ENCODE measurements around the gene CBX4.

CBX4 gene

GRCh38 chr17:79832218-79833109 lies 6.8 kb downstream of the CBX4 start:
- Histone ChIP-seq H3K4me1 (ENCODE audit: low read depth, poor library complexity, severe bottlenecking) (peaks cover 19% of the 10 kb centered on the region), H2AFZ (ENCODE audit: low read depth) (no peak overlapping the region), H4K20me1 (ENCODE audit: insufficient read depth) (no peaks in the 10 kb centered on the region), H3K4me2 (no peak overlapping the region), H3K9ac (no peak overlapping the region), H3K36me3 (ENCODE audit: insufficient read depth) (no peaks in the 10 kb centered on the region), H3K4me3 (IDR thresholded peaks at IDR 0.05; ENCODE audit: insufficient read depth, low read depth, low read length) (no peak overlapping the region), H3K27ac (no peak overlapping the region), H3K27me3 (ENCODE audit: insufficient read depth, low read depth) (no peaks in the 10 kb centered on the region), H3K79me2 (ENCODE audit: insufficient read depth, low read depth) (peaks cover 20% of the 10 kb centered on the region)
- no peak for TF ChIP-seq CTCF (conservative IDR thresholded peaks at IDR 0.05; ENCODE audit: low read depth, low read length)

GRCh38 chr17:79831265-79832217 lies 7.7 kb downstream of the CBX4 start:
- no peak for TF ChIP-seq CTCF (conservative IDR thresholded peaks at IDR 0.05; ENCODE audit: low read depth, low read length)
- Histone ChIP-seq H2AFZ (ENCODE audit: low read depth) (no peak overlapping the region), H4K20me1 (ENCODE audit: insufficient read depth) (no peaks in the 10 kb centered on the region), H3K4me3 (IDR thresholded peaks at IDR 0.05; ENCODE audit: insufficient read depth, low read depth, low read length) (no peak overlapping the region), H3K27ac (no peak overlapping the region), H3K36me3 (ENCODE audit: insufficient read depth) (no peaks in the 10 kb centered on the region), H3K79me2 (ENCODE audit: insufficient read depth, low read depth) (peaks cover 19% of the 10 kb centered on the region), H3K27me3 (ENCODE audit: insufficient read depth, low read depth) (no peaks in the 10 kb centered on the region), H3K4me1 (ENCODE audit: low read depth, poor library complexity, severe bottlenecking) (peaks cover 18% of the 10 kb centered on the region), H3K4me2 (no peak overlapping the region), H3K9ac (no peak overlapping the region)

GRCh38 chr17:79830763-79831264 lies 8.4 kb downstream of the CBX4 start:
- Histone ChIP-seq H3K4me2 (no peak overlapping the region), H3K9ac (no peak overlapping the region), H3K27ac (no peak overlapping the region), H3K27me3 (ENCODE audit: insufficient read depth, low read depth) (no peaks in the 10 kb centered on the region), H3K36me3 (ENCODE audit: insufficient read depth) (no peaks in the 10 kb centered on the region), H4K20me1 (ENCODE audit: insufficient read depth) (no peaks in the 10 kb centered on the region), H3K4me1 (ENCODE audit: low read depth, poor library complexity, severe bottlenecking) (peaks cover 10% of the 10 kb centered on the region), H3K79me2 (ENCODE audit: insufficient read depth, low read depth) (peaks cover 12% of the 10 kb centered on the region), H3K4me3 (IDR thresholded peaks at IDR 0.05; ENCODE audit: insufficient read depth, low read depth, low read length) (no peak overlapping the region), H2AFZ (ENCODE audit: low read depth) (no peak overlapping the region)
- no peak for TF ChIP-seq CTCF (conservative IDR thresholded peaks at IDR 0.05; ENCODE audit: low read depth, low read length)

GRCh38 chr17:79830303-79830702 lies 8.9 kb downstream of the CBX4 start:
- peaks cover 8% of the 10 kb centered on the region for H3K79me2 ChIP-seq (ENCODE audit: insufficient read depth, low read depth)
- H3K4me2 ChIP-seq, result no peak overlapping the region
- no peak overlapping the region for H3K4me3 ChIP-seq (IDR thresholded peaks at IDR 0.05; ENCODE audit: insufficient read depth, low read depth, low read length)
- no peak overlapping the region for H3K9ac ChIP-seq
- H4K20me1 ChIP-seq (ENCODE audit: insufficient read depth), result no peaks in the 10 kb centered on the region
- no peaks in the 10 kb centered on the region for H3K27me3 ChIP-seq (ENCODE audit: insufficient read depth, low read depth)
- H2AFZ ChIP-seq (ENCODE audit: low read depth), result no peak overlapping the region
- H3K4me1 ChIP-seq (ENCODE audit: low read depth, poor library complexity, severe bottlenecking), result peaks cover 5% of the 10 kb centered on the region
- no peak overlapping the region for H3K27ac ChIP-seq
- H3K36me3 ChIP-seq (ENCODE audit: insufficient read depth), result no peaks in the 10 kb centered on the region
- TF ChIP-seq CTCF (conservative IDR thresholded peaks at IDR 0.05; ENCODE audit: low read depth, low read length), result no peak

Measured in KMS-11 (cell line).